Adrenal gland (tissue), 12 donors: ENCODE data around the gene PPP1R3D. TPM values are rescaled to one million over a fixed set of nuclear protein-coding genes. Genes with fewer than 3 reads are reported as not detected.

Experiments
- DNase-seq, 7 donors: peaks; one replicate each; pipeline ENCODE4 v3.0.0-alpha.2; 2019 to 2020
- H3K27ac ChIP-seq, 5 donors: fragments of 200-600 bp; sonication (generic) in 4 of 5; 1 replicate in 3 of 5; 2 replicates in 2 of 5; pipeline versions ENCODE4 v1.5.1 to v1.8.0; 2016 to 2020; ENCODE audit warnings: mild to moderate bottlenecking in 1 of 5
- H3K27me3 ChIP-seq: fragments of 200-600 bp; 2 replicates; pipeline ENCODE4 v1.8.0; 2021
- H3K36me3 ChIP-seq, 2 donors: fragments of 200-600 bp; replicated peaks in 1 of 2; 1 replicate in 1 of 2; 2 replicates in 1 of 2; pipeline versions ENCODE4 v1.5.1 to v1.8.0; 2018 to 2022
- H3K4me1 ChIP-seq, 2 donors: fragments of 200-600 bp; replicated peaks in 1 of 2; 1 replicate in 1 of 2; 2 replicates in 1 of 2; pipeline versions ENCODE4 v1.5.1 to v1.8.0; 2018 to 2021
- H3K4me3 ChIP-seq, 4 donors: fragments of 200-600 bp; sonication (generic) in 3 of 4; one replicate each; pipeline ENCODE4 v1.5.1; 2016 to 2018
- H3K9me3 ChIP-seq, 3 donors: fragments of 200-600 bp; sonication (generic) in 1 of 3; replicated peaks in 1 of 3; 1 replicate in 2 of 3; 2 replicates in 1 of 3; pipeline versions ENCODE4 v1.5.1 to v1.8.0; 2016 to 2021
- CTCF ChIP-seq, 6 experiments: fragments of 450-650 bp in 4 of 6; fragments of 200-600 bp in 2 of 6; sonication (generic) in 1 of 6; IDR thresholded peaks; 1 replicate in 5 of 6; 2 replicates in 1 of 6; pipeline versions ENCODE4 v1.5.1 to v1.8.0; 2016 to 2021; ENCODE audit warnings: antibody characterized with exemption in 6 of 6, mild to moderate bottlenecking in 2 of 6, moderate library complexity in 1 of 6
- POLR2A ChIP-seq, 2 donors: fragments of 450-650 bp; IDR thresholded peaks; one replicate each; pipeline ENCODE4 v1.6.1; 2017; ENCODE audit warnings: antibody characterized with exemption in 2 of 2, mild to moderate bottlenecking in 2 of 2, moderate library complexity in 1 of 2
- WGBS, 4 donors: extraction: QIAGEN DNeasy Blood & Tissue Kit in 2 of 4; methylation state at CpG; one replicate each; pipeline versions ENCODE4 v1.1.5 to v1.1.7; 2013 to 2017; 5-methylcytosine and 5-hydroxymethylcytosine counted together
- intact Hi-C, 2 donors: fragments of 100-400 bp; cut with DNase I; formaldehyde crosslinking; loops; one replicate each; pipeline versions ENCODE4 v1.14.1 to v1.15.0; 2022 to 2023
- polyA plus RNA-seq, 3 donors: library from polyadenylated mRNA; stranded (reverse); fragments of 200-250 nt in 2 of 3; fragments of 350-450 nt in 1 of 3; fragmentation: Illumina TruSeq in 1 of 3; extraction: RNeasy Lipid Tissue Mini Kit (QIAGEN cat#74804) in 1 of 3; gene quantifications; one replicate each; pipeline ENCODE4 v1.2.3, GENCODE V29; 2013 to 2014
- total RNA-seq, 9 donors: library from RNA; depleted of rRNA in 4 of 9; stranded (reverse); fragments of >200 nt in 4 of 9; fragments of 120-200 nt in 1 of 9; fragmentation: NEBNext Ultra II Directional in 1 of 9; extraction: Animal tissue kit (Norgen Biotek cat#: 25700) in 1 of 9; gene quantifications; one replicate each; pipeline versions ENCODE4 v1.1.0 to v1.2.4, GENCODE V29; 2013 to 2023
- donor health status: healthy with polysubstance abuse.
- donor health status: Bipolar disorder and iron deficiency.
- donor health status: DM: yes; HTN: yes; CAD: no.
- donor health status: DM: no; HTN: no; CAD: no.
- donor health status: DM: no; HTN: no; CAD: no.
- donor health status: DM: yes; HTN: yes; CAD: no.

PPP1R3D gene
- total and polyA plus RNA-seq, 12 donors = 2.1 to 9.1 (median 6.7) TPM

GRCh38 chr20:59977086-59977485, 37.0 kb upstream of the PPP1R3D start:
- intact Hi-C loops = no loop called here
- Histone ChIP-seq H3K27ac (no peak overlapping the region), H3K4me3 (no peak overlapping the region), H3K4me1 (no peaks in the 10 kb centered on the region), H3K36me3 (no peaks in the 10 kb centered on the region), H3K9me3 (peaks cover 0 to 4% (median 0%) of the 10 kb centered on the region in 3 donors), H3K27me3 (no peaks in the 10 kb centered on the region)
- WGBS, 4 donors = 90 to 94% (median 92%) methylated on average over 5 to 9 of the region's 9 CpGs
- TF ChIP-seq CTCF (IDR thresholded peaks at IDR 0.05) (no peak), POLR2A (IDR thresholded peaks at IDR 0.05) (no peak)
- no peak for DNase-seq

DNA sequence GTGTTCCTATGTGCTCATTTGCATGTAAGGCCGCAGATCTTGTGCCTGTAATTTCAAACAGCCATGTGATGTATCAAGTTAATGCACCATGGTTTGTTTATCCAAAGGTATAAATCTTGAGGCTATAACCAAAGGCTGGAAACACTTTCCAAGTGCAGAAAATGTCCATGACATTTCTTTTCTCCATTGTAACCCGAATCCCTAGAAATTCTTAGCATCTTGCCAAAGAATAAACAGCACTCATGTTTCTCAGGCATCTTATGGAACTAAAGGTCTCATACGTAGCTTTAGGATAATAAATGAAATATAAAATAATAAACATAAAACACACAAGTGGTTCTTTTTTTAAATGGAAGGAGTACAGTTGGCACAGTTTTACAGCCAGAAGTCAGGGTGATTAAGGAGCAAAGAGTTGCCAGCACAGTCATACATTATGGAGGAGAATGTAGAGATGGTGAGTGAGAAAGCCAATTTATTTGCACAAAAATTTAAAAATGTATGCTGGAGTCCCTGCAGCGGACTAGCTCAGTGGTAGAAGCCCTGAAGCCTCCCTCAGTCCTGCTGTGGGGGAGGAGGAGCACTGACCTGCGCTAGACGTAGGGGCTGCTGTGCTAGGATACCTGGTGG, 36.2 kb upstream of the PPP1R3D start:
- H3K9me3 ChIP-seq = peaks cover 0 to under 1% (median 0%) of the 10 kb centered on the region in 3 donors
- no peak overlapping the region for H3K4me3 ChIP-seq
- no peaks in the 10 kb centered on the region for H3K4me1 ChIP-seq
- H3K36me3 ChIP-seq = no peaks in the 10 kb centered on the region
- WGBS, 4 donors = 68 to 76% (median 70%) methylated on average over 6 of the region's 6 CpGs
- intact Hi-C loops = no loop called here
- no peak overlapping the region for H3K27ac ChIP-seq
- no peak for DNase-seq
- H3K27me3 ChIP-seq = no peaks in the 10 kb centered on the region
- TF ChIP-seq CTCF (IDR thresholded peaks at IDR 0.05) (no peak), POLR2A (IDR thresholded peaks at IDR 0.05) (no peak)

- intact Hi-C loops = no loop called here
- Histone ChIP-seq H3K27me3 (no peaks in the 10 kb centered on the region), H3K4me1 (no peaks in the 10 kb centered on the region), H3K9me3 (no peaks in the 10 kb centered on the region), H3K36me3 (no peaks in the 10 kb centered on the region), H3K27ac (no peak overlapping the region), H3K4me3 (no peak overlapping the region)
- 80 to 85% (median 83%) methylated on average over 12 of the region's 12 CpGs for WGBS, 4 donors
- TF ChIP-seq CTCF (IDR thresholded peaks at IDR 0.05) (no peak), POLR2A (IDR thresholded peaks at IDR 0.05) (no peak)
- DNase-seq = no peak
Measured at GRCh38 chr20:59972037-59972801, 32.1 kb upstream of the PPP1R3D start.

- no peaks in the 10 kb centered on the region for H3K36me3 ChIP-seq
- intact Hi-C loops = no loop called here
- DNase-seq = no peak
- no peaks in the 10 kb centered on the region for H3K9me3 ChIP-seq
- no peak for TF ChIP-seq POLR2A (IDR thresholded peaks at IDR 0.05)
- TF ChIP-seq CTCF (IDR thresholded peaks at IDR 0.05) = no peak
- H3K27me3 ChIP-seq = no peaks in the 10 kb centered on the region
- H3K4me3 ChIP-seq = no peak overlapping the region
- H3K4me1 ChIP-seq = no peaks in the 10 kb centered on the region
- H3K27ac ChIP-seq = no peak overlapping the region
- WGBS, 4 donors = 92 to 100% (median 94%) methylated on average over 1 of the region's 1 CpG
Measured at GRCh38 chr20:59971428-59971827, 31.3 kb upstream of the PPP1R3D start.
